Activated CD8-positive, alpha-beta memory T cell treated with anti-CD3 and anti-CD28 coated beads for 4 hours (primary cell): ENCODE data around the gene ZNF787.

ENCODE experiments used
- DNase-seq, 2 donors: peaks; one replicate each; pipeline ENCODE4 v3.0.0-alpha.2; 2020; ENCODE audit warnings: low read depth in 2 of 2

Gene ZNF787

GRCh38 chr19:56144376-56144775 is 23.3 kb upstream of the ZNF787 start:
- no peak for DNase-seq

- DNase-seq, result no peak
Observed at GRCh38 chr19:56142897-56143434, 21.9 kb upstream of the ZNF787 start.

- no peak for DNase-seq
Observed at GRCh38 chr19:56142087-56142787, 21.1 kb upstream of the ZNF787 start.

- DNase-seq, result no peak
Observed at GRCh38 chr19:56141417-56141993, 20.4 kb upstream of the ZNF787 start.

- peak; percentile 97 to 99 for DNase-seq
Observed at GRCh38 chr19:56140583-56141416, 19.7 kb upstream of the ZNF787 start, which contains the start of gene ZNF444. Gene ZNF444, plus strand, starts transcription at chr19:56141287. Its CDS starts 5,625 bp downstream, at chr19:56146912.

GRCh38 chr19:56139847-56140582 is 18.9 kb upstream of the ZNF787 start:
- DNase-seq, result no peak

- no peak for DNase-seq
Observed at GRCh38 chr19:56138069-56138468, 17.0 kb upstream of the ZNF787 start.

GRCh38 chr19:56137405-56137804 is 16.3 kb upstream of the ZNF787 start:
- no peak for DNase-seq

- no peak for DNase-seq
Observed at GRCh38 chr19:56136362-56136761, 15.3 kb upstream of the ZNF787 start.

GRCh38 chr19:56134654-56134921 is 13.5 kb upstream of the ZNF787 start:
- no peak for DNase-seq

GRCh38 chr19:56133858-56134653 is 13.0 kb upstream of the ZNF787 start:
- no peak for DNase-seq

GRCh38 chr19:56132316-56132822 is 11.3 kb upstream of the ZNF787 start:
- DNase-seq, result no peak

- no peak for DNase-seq
Observed at GRCh38 chr19:56131651-56132050, 10.6 kb upstream of the ZNF787 start.

GRCh38 chr19:56130006-56130405 is 8.9 kb upstream of the ZNF787 start:
- DNase-seq, result no peak

GRCh38 chr19:56126983-56127780 is 6.1 kb upstream of the ZNF787 start:
- DNase-seq, result no peak

GRCh38 chr19:56125806-56126590 is 4.9 kb upstream of the ZNF787 start:
- no peak for DNase-seq

- DNase-seq, result no peak
Observed at GRCh38 chr19:56124578-56124977, 3.5 kb upstream of the ZNF787 start.

GRCh38 chr19:56123266-56123891 is 2.3 kb upstream of the ZNF787 start:
- no peak for DNase-seq
